Keratinocyte (primary cell): ENCODE data around the gene SH3PXD2B.
"Not testable (repeated sequence)": the region's sequence is repeated elsewhere in the genome, so short reads cannot be mapped to it uniquely, and the experiment has no call there.

Source experiments
- CTCF ChIP-seq, 3 experiments: IDR thresholded peaks in 1 of 3; conservative IDR thresholded peaks in 1 of 3; optimal IDR thresholded peaks in 1 of 3; 2 replicates in 2 of 3; 3 replicates in 1 of 3; pipeline versions ENCODE3 to v1.5.1; 2011; ENCODE audit warnings: low read length in 3 of 3, mild to moderate bottlenecking in 3 of 3, moderate library complexity in 2 of 3, control low read depth in 1 of 3, inconsistent platforms in 1 of 3; ENCODE audit not compliant: insufficient read depth in 2 of 3; ENCODE audit errors: extremely low read depth in 1 of 3
- EZH2 ChIP-seq: IDR thresholded peaks from one replicate; pipeline ENCODE4 v1.6.1; 2012; ENCODE audit warnings: inconsistent platforms, mild to moderate bottlenecking, low read length, moderate library complexity

- not testable (repeated sequence) for TF ChIP-seq CTCF (optimal IDR thresholded peaks at IDR 0.05 in 1 of 3, IDR thresholded peaks at IDR 0.05 in 1 of 3, conservative IDR thresholded peaks at IDR 0.05 in 1 of 3; ENCODE audit: extremely low read depth in 1 of 3, insufficient read depth in 2 of 3, low read length in 3 of 3); EZH2
Observed at GRCh38 chr5:172402031-172402430, 52.3 kb downstream of the SH3PXD2B start.
